HG03575 (cell line): ENCODE measurements around the gene OR2F1.
"Not testable (repeated sequence)": the region's sequence is repeated elsewhere in the genome, so short reads cannot be mapped to it uniquely, and the experiment has no call there.

Experiments
- ATAC-seq: cut with Tn5 transposase; IDR thresholded peaks from one replicate; pipeline ENCODE4 v1.9.1; 2021; ENCODE audit not compliant: unreplicated experiment, insufficient number of reproducible peaks, low FRiP score; ENCODE audit errors: extremely low read depth

The OR2F1 gene

GRCh38 chr7:144000020-144000419 is 45.4 kb downstream of the OR2F1 start, which contains the start of gene OR6B1:
OR6B1 (plus strand) TSS chr7:144000320; CDS start chr7:144003997, 3,677 bp downstream.
- ATAC-seq: no peak

- ATAC-seq: no peak
These were observed 46.9 kb downstream of the OR2F1 start for GRCh38 chr7:144001543-144001942.

GRCh38 chr7:144004703-144005102 is 50.1 kb downstream of the OR2F1 start:
- no peak for ATAC-seq

GRCh38 chr7:144006029-144006691 is 51.5 kb downstream of the OR2F1 start:
- no peak for ATAC-seq

- no peak for ATAC-seq
These were observed 52.0 kb downstream of the OR2F1 start for GRCh38 chr7:144006692-144007042.

- ATAC-seq: no peak
These were observed 54.7 kb downstream of the OR2F1 start for GRCh38 chr7:144009361-144009760.

GRCh38 chr7:144010061-144010460 is 55.4 kb downstream of the OR2F1 start:
- ATAC-seq: not testable (repeated sequence)

GRCh38 chr7:144010821-144011220 is 56.2 kb downstream of the OR2F1 start:
- ATAC-seq: not testable (repeated sequence)

- no peak for ATAC-seq
These were observed 57.0 kb downstream of the OR2F1 start for GRCh38 chr7:144011458-144012230.
